ENCODE measurements around the gene SLC9A8.
"Not testable (repeated sequence)": the region's sequence is repeated elsewhere in the genome, so short reads cannot be mapped to it uniquely, and the experiment has no call there.

The SLC9A8 gene

DNA sequence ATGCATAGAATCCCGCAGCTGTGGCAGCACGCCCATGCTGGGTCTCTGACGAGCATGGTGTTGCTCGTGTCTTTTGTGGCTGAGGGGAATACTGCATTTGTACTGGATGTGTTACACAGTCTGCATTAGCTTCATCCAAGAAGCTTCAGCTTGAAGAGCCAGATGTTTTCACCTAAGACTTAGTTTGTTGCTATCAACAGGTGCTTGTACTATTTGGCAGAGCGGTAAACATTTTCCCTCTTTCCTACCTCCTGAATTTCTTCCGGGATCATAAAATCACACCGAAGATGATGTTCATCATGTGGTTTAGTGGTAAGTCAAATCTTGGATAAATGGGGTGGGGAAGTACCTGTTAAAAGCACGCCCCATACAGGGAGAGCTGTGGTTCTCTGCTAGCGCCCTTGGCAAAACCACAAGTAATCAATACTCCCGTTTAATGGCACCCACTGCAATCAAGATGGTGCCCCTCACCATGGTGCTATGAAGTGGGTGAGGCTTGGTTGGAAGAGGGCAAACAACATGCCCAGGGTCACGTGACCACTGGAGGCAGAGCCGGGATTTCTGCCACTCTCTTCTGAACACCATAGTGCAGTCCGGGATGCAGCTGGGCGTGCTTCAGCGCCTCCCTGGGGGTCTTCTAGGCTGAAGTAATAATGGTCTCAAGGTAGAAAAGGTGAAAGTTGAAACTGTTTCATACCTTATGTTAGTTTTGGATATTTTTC is 68.3 kb downstream of the SLC9A8 start:
- no peak for DNase-seq

DNA sequence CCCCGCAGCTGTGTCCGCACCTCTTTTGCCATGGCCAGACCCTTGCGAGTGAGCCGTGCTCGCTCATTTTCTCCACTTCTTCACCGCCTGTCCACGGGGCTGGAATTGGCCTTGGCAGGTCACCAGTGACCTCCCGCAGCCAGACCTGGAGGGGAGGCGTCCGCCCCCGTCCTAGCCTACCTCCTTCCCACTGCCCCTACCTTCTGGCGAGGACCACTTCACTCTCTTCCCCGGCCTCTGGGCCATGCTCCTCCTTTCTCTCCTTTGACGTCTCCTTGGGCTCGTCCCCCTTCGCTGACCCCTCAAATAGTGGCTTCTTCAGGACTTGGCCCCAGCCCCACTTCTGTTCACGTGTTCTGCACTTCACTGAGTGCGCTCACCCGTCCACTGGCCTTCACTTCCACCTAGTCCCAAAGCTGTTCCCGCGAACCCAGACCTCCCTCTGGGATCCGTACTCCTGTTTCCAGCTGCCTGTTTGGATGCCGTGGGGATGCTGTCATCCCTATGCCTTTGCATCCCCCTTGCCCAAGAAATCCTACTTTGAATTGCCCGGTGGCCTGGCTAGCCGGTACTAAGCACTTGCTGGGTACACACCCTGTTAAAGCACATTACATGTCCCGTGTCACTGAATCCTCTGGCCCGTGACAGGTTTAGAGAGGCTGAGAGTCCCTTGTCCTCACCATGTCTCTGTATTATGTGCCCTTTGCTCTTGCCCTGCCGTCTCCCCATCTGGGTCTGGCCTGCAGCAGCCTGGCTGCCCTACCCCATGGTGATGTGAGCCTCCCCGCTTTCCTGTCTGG is 69.7 kb downstream of the SLC9A8 start:
- DNase-seq: no peak

DNA sequence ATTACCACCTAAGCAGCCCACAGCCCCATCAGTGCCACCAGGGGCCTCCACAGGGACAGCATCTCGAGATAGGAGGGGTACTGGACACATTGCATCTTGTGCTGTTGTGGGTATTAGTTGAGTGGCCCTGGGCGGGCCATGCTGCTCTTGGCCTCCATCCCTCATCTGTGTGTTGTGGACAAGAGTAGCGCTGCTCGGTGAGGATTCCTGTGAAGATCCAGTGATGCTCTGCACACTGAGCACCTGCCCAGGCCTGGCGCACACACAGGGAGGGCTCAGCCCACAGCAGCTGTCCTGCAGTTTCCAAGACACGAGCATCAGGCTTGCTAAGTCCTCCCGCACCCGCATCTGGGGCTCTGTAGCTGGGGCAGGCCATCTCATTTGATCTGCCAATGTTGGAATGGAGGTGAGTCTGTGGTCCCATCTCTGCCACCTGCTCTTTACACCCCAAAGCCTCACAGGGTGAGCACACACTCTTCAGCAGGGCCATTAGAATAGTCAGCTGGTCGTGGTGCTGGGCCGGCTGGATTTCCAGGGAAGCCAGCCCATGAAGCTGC is 70.7 kb downstream of the SLC9A8 start:
- no peak for DNase-seq

DNA sequence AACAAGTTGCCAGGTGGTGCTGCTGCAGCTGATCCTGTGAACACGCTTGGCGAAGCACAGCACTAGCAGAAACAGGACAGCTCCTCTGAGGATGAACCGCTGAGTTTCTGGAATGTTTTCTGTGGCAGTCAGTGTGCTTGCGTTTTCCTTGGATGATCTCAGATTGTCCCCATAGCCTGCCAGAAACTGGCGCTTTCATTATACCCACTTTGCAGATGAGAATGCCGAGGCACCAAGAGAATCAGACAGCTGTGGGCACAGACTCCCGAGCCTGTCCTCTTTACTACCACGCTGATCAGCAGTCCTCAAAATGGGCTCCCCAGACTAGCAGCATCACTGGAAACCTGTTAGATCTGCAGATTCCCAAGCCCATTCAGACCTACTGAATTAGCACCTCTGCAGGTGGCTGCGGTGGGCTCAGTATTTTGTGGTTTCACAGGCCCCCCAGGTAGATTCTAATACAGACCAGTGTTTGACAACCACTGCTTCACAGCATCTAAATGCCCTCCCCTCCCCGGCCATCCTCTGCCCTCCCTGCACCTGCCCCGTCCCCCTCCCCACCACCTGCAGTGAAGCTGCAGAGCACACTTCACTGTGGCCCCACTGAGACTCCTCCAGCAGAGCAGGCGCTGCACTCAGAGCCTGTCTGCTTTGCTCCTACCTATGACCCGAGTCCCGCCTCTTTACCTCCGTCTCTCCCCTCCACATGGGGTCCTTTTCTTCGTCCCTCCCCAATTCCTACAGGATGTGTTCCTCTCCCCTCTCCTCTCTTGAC is 73.1 kb downstream of the SLC9A8 start:
- DNase-seq: no peak

DNA sequence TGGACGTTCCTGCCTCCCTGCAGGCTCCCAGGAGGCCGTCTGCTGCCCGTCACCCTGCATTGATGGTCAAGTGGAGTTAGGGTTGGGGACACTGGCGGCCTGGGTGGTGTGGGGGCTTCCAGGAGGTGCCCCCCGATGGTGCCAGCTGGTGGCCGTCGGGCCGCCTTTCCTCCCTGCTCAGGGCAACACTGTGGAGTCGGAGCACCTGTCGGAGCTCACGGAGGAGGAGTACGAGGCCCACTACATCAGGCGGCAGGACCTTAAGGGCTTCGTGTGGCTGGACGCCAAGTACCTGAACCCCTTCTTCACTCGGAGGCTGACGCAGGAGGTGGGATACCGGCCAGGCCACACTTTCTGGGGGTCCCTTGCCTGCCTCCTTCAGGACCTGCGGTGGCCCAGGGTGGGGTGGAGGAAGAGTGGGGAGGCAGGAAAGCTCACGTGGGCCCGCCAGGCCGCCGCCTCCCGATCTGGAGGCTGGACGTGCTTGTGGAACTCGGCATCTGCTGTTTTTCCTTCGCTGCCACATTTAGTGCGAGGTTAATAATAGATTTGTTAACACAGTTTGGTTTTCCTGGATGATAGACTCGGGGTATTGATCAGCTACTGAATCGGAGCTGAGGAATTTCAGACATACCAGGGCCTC is 74.1 kb downstream of the SLC9A8 start:
- DNase-seq: no peak

DNA sequence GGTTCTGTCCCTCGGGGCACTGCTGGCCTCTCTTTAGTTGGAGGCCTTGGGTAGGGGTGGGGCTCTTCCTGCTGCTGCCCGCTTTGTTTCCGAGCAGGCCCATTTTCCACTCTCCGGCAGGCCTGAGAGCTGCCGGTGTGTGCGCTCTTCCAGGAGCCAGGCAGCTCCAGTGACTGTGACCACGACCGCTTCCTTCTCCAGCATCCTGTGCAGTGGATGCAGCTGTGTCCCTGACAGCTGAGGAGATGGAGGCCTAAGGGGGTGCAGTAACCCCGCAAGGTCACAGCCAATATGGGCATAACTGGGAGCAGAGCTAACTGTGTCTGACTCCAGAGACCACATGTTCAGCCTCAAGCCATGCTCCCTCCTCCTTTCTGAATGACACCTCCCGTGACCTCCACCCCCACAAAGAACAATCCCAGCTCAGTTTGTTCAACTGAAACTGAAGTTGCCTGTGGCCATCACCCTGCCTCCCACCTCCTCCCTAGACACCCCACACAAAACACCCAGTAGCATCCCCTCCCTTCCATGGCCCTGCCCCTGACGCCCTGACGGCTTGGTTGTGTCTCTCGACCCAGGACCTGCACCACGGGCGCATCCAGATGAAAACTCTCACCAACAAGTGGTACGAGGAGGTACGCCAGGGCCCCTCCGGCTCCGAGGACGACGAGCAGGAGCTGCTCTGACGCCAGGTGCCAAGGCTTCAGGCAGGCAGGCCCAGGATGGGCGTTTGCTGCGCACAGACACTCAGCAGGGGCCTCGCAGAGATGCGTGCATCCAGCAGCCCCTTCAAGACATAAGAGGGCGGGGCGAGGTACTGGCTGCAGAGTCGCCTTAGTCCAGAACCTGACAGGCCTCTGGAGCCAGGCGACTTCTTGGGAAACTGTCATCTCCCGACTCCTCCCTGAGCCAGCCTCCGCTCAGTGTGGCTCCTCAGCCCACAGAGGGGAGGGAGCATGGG is 74.9 kb downstream of the SLC9A8 start:
- DNase-seq: no peak

DNA sequence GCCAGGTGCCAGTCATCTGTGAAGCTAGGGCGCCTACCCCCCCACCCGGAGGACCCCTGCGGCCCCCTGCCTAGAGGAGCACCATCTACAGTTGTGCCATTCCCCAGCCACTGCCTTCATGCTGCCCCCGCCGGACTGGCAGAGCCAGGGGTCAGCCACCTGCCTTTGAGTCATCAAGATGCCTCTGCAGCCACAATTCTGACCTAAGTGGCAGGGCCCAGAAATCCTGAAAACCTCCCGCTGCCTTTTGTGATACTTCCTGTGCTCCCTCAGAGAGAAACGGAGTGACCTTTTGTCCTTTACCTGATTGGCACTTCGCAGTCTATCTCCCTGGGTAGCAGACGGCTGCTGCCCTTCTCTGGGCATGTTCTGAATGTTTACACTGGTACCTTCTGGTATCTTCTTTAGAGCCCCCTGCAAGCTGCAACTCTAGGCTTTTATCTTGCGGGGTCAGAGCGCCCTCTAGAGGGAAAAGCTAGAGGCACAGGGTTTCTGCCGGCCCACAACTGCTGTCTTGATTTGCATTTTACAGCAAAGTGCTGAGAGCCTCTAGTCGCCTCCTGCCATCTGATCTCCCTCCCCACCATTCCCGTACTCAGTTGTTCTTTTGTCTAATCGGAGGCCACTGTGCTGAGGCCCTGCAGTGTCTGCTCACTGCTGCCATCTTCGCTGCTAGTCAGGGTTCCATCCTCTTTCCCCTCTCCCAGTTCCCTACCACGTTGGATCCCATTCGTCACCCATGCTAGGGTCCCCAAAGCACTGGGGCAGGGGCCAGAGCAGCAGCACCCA is 75.8 kb downstream of the SLC9A8 start:
- DNase-seq: peak; percentile 28

DNA sequence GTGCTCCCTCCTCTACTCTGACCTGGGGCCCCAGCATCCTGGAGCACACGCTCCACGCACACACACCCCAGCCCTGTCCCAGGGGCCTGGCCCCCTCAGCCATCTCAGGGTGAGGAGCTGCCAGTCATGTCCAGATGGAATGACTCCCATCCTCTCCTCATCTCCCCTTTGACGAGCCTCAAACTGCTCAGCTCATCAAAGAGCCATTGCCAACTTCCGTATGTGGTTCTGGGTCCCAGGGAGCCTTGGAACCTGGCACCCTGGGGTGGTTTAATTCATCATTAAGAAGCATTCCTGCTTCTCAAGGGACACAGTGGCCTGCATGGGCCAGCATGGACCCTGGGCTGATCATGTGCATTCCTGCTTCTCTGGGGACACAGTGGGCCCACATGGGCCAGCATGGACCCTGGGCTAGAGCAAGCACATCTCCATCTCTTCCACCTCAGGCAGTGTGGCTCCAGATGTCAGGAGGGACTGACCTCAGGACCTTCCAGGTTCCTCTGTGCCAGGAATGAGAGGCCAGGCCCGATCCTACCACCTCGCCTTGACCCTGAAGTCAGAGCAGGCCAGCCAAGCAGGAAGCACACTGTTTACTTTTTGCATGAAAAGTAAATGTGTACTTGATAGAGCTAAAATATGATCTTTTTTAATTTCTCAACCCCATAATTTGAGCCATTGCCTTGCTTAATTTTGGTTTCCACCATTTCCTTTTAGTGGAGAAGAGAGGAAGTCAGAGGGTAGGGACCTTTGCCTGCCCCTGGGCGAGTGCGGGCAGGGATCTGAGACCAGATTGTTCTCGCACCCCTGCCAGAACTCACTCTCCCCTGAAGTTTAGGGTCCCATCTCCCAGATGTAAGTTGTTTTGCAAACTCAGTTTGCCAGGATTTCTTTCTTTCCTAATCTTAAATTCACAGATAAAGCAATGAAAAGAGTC is 76.6 kb downstream of the SLC9A8 start:
- no peak for DNase-seq

DNA sequence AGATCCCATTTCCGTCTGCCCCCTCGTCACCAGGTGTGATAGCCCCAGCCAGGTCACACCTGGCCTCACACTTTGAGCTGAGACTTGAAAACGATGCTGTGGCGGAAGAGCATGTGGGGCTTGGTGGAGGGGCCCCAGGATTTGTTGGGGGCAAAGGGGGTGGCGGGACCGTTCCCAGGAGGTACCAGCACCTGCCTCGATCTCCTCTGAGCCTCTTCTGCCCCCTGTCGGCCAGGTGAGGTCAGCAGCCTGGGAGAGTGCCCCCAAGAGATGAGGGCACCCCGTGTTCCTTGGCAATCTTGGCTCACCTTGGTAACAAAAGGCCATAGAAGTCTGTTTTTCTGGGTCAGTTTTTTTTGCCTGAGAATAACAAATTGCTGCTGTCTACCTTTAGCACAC is 77.3 kb downstream of the SLC9A8 start:
- DNase-seq: no peak

DNA sequence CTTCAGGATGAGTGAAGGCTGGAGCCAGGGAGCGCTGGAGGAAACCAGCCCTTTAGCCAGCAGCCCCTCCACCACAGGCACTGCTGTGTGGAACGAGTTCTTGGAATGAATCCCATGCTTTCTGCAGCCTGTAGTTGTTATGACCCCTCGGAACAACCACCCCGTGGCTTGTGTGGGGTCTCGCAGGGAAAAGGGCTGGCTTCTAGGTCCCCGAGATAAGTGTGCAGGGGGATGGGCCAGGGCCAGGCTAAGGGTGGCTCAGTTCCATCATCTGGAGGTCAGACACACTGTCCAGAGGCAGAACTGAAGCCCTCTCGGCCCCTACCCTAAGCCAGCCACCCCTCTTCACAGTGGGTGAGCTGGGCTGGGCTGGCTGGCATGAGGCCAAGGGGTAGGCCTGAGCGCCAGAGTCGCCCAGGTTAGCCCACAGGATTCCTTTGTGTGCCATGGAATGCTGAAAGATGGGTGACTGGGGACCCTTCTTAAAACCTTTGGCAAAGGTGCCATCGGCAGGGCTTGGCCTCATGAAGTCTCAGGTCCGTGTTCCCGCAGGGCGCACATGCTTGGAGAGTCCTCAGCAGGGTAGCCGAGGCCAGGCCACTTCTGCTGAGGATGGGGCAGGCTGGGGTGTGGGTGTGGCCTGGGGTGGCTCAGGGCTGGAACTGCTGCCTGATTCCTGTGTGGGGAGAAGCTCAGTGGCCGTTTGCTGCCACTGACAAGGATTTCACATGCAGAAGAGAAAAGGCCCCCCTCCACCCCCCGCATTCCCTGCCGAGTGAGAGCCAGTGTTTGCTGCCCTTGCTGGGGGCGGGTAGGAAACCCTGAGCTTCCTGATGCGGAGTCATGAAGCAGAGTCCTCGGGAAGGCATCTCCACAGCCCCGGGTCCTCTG is 78.1 kb downstream of the SLC9A8 start:
- no peak for DNase-seq

DNA sequence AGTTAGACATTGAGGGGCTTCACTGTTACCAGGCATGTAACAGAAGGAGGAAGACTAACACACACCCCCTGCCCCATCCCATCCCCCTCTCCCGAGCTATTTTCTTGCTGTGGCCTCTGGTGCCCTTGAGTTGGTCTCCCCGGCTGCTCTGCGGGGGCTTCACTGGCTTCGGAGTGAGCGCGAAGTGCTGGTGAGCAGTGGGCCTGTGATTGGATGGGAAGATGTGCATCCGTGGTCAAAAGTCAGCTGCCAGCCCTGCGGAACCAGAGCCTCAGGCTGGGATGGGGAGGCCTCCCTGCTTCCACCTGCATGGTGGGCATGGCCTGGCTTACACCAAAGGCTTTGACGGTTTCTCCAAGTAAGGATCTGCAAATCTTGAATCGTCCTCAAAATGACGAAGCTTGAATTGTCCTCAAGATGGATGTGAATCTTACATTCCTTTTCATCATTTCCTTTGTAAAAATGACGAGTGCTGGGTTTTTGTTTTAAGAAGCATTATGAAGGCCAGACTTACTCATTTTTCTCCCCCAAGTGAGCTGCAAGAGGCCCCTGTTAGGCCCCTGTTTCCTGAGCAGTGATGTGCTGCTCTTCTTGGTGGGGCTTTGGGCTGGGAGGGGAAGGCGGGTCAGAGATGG is 79.0 kb downstream of the SLC9A8 start:
- no peak for DNase-seq

DNA sequence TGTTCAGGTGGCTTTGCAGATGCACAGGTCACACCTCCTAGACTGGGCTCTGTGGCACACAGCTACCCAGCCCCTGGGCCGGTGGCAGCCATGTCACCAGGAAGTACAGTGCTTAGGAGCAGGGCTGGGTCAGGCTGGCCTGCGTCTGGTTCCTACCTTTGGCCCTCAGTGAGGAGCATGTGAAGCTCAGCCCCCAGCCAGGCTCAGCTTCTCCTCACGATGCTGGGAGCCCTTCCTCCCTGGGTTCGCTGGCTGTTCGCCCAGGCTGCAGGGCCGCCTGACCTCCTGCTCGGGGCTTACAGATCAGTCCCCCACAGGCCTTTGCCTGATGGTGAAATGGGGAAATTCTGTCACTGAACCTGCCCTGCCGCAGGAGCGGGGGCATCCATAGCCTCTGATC is 79.6 kb downstream of the SLC9A8 start:
- no peak for DNase-seq

DNA sequence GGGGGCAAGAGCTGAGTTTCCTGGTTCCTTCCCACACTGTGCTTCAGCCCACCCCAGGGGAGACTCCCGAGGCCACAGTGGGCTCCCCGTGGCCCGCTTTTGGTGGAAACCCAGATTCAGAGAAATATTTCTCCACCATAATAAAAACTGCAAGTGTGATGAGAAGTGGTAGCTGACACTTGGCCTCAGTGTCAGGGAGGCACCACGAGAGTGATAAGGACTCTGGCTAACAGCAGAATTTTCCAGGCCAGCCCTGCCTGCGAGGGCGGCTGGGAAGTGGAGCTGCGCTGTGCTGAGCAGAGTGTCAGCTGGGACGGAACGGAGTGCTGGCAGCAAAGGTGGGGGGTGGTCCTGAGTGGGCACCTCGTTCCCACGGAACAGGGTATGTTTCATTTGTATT is 80.2 kb downstream of the SLC9A8 start:
- DNase-seq: no peak

DNA sequence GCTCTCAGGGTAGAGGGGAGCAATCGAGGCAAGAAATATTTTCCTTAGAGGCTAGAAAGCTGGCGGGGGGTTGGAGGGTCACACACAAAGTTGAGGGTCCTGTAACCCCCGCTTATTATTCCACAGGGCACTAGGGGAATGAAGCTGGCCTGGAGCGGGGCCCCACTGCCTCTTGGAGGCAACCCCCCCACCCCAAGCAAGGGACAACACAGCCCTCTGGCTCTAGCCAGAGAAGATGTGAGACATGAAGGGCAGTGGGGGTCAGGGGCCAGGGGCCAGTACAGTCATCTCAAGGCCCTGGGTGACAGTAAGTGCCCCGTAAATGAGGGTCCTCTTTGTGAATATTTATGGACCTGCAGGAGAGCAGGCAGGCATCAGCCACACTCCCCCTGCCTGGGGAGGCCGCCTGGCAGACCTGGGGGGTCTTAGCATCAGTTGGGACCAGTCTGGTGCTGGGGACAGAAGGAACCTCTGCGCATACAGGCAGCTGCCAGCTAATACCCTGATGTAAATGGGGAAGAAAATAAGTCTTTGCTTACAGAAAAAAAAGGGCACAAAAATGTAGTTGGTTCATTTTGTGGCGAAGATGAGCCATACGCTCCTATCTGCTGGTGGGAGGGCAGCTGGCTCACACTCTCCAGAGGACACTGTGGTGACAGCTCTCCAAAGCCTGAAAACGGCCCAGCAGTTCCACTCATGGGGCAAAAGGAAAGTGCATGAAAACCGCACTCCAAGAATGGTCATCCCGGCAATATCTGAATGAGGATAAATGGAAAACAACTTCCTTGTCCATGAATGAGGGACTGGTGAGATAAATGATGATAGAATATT is 80.8 kb downstream of the SLC9A8 start:
- DNase-seq: peak; percentile 55

DNA sequence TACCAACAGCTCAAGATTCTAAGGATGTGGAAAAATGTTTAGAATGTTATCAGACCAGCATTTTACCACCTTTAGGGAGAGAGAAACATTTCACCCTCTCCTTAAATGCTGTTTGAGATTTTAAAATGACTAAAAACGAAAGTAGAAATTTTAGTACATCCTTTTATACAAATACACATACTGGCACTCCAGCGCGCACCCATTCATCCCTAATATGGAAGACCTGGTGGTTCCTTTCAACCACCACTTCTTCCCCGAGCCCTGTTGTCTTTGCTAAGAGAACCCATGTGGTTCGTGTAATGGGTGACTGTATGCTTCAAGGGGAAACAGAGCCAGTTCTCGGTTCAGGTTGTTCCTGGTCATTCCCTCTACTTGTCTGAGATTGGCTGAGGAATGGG is 81.4 kb downstream of the SLC9A8 start:
- DNase-seq: peak; percentile 42

DNA sequence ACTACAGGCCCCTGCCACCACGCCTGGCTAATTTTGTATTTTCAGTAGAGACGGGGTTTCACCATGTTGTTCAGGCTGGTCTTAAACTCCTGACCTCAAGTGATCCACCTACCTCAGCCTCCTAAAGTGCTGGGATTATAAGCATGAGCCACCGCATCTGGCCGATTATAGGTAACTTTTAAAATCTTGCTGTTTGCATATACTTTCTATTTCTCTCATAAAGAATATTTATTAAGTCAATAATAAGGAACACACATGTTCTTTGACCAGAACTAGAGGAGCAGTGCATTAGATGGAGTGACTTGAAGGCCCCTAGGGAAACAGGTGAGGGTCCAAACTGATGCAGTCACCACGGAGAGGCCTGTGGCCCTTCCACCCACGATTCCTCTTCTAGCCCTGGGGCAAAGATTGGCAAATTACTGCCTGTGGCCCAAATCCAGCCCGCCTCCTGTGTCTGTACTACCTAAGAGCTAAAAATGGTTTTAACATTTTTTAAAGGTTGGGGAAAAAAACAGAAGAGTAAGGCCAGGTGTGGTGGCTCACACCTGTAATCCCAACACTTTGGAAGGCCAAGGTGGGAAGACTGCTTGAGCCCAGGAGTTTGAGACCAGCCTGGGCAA is 83.0 kb downstream of the SLC9A8 start:
- not testable (repeated sequence) for DNase-seq

DNA sequence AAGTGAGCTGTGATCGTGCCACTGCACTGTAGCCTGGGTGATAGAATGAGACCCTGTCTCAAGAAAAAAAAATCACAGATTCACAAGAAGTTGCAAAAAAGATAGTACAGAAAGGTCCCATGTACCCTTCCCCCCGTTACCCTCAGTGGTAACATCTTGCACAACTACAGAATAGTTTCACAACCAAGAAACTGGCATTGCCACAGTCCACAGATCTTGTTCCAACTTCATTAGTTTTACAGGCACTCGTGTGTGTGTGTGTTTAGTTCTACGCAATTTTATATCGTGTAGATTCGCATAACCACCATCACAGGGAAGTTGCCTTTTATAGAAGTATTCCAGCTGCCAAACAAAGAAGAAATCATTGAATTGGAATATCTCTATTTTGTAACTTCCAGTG is 83.6 kb downstream of the SLC9A8 start:
- no peak for DNase-seq

Measured in stimulated activated naive CD4-positive, alpha-beta T cell treated with Interleukin-2 at 50 U/mL for 16 hours (primary cell).